ENCODE results near the gene SEC24B.
"Not testable (repeated sequence)": the region's sequence is repeated elsewhere in the genome, so short reads cannot be mapped to it uniquely, and the experiment has no call there.

Gene SEC24B

DNA sequence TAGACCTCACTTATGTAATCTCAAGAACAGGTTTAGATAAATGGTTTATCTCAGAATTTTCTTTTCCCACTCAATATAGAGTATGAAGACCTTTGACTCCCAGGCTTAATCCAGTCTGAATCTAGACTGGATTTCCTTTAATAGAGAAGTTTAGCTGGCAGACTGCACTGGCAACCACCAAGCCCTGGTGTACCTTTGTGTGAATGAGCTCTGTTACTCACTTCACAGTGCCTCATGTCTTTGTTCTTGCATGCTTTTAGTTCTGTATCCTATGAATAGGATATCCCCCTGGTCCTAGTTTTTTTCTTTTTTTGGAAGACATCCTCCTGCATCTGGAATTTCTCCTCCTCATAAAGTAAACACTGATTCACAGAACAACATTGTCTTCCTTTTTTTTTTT lies 73.3 kb downstream of the SEC24B start:
- no peak for DNase-seq (ENCODE audit: low read depth, low spot score)

DNA sequence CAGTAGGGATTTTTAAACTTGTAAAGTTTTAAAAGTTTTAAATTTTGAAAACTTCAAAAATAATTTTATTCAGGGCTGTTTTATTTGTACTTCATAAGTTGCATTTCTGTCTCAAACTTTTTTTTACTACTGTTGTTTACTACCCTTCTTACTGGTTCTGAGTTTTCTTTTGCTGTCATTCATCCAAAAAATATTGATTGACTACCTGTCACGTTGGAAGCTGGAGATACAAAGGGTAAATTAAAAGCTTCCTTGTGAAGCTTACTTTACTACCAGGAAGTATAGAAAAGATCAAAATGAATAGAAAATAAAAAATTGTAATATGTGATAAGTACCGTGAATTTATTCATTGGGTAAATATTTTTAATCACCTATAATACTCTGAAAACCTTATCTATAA lies 77.1 kb downstream of the SEC24B start:
- no peak for DNase-seq (ENCODE audit: low read depth, low spot score)

DNA sequence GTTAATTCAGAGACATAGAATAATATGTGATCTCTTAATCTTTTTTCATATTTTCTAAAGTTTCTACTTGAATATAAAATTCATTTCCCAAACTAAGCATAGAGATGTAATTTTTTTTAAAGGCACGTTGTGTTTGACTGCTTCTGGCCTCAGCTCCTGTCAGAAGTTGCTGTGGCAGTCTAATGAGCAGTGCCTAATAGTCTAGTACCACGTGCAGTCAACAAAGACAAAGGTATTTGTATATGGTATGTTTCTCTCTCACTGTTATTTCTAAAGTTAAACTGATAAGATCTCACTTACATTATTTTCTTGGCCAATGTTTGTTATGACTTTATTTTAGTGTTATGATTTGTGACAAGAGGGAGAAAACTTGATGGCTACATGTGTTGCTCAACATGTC lies 77.8 kb downstream of the SEC24B start:
- DNase-seq (ENCODE audit: low read depth, low spot score) = no peak

DNA sequence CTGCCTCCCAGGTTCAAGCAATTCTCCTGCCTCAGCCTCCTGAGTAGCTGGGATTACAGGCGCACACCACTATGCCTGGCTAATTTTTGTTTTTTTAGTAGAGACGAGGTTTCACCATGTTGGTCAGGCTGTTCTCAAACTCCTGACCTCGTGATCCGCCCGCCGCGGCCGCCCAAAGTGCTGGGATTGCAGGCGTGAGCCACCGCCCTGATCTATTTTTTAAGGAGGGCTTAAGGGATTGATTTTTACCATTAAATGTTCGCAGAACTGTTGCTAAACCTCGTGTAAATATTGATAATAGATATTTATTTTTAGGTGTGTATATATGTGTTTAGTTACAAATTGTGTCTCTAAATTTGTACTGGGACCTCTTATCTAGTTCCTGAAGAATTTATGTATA lies 79.8 kb downstream of the SEC24B start:
- not testable (repeated sequence) for DNase-seq (ENCODE audit: low read depth, low spot score)

DNA sequence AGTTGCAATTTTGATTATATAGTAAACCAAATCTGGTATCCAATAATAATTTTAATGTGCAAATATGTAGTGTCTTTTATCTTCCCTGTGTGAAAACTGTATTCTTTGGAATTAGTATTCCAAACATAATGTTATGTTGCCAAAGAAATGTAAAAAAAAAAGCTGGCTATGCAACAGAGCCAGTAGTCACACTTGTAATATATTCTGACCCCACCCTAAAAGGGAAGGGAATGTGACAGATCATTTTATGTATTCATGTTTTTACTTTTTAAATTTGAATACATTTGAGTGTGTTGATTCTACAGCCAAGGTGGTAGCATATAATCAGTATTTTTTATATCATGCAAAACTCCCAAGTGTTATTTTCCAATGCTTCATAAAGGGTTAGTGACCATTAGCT lies 98.6 kb downstream of the SEC24B start:
- DNase-seq (ENCODE audit: low read depth, low spot score) = no peak

DNA sequence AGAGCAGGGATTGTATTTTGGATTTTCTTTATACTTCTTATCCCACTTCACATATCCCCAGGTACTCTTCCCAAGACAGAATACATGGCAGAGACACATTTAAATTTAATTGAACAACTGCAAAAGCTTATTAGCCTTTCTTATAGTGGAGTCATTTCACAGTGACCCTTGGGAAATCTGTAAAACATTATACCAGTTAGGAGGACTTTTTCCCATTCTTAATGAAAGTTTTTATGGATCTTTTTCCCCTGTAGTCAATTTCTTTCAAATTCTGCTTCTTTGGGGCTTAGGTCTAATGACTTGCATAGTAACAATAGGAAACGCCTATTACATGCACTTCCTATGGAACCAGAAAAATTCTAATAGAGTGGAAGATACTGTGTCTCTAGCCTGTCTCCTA lies 111.8 kb downstream of the SEC24B start:
- DNase-seq (ENCODE audit: low read depth, low spot score) = no peak

DNA sequence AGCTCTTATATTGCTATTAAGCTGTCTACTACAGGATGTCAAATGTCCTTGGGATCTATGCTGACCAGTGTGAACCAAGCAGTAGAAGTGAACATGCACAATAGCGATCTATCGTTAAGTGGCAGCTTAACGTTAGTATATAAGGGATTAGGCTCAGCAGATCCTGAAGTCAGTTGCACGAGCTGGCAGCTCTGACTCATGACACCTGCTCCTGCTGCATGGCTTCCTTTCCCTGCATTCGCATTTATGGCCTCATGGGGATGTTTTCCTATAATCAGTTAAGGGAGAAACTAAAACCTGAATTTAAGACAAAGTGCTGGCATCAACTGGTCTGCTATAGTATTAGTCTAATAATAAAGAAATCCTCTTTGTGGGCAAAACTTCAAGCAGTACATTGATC lies 113.8 kb downstream of the SEC24B start:
- DNase-seq (ENCODE audit: low read depth, low spot score) = no peak

DNA sequence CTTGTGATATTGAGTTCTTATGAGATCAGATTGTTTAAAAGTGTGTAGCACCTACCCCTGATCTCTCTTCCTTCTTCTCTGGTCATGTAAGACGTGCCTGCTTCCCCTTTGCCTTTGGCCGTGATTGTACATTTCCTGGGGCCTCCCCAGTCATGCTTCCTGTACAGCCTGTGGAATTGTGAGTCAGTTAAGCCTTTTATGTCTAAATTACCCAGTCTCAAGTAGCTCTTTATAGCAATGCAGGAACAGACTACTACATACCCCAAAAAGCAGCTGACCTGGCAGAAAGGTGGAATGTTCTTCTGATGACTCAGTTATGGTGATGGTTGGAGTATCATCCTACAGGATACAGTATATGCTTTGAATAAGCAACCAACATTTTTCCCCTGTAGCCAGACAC lies 115.0 kb downstream of the SEC24B start:
- DNase-seq (ENCODE audit: low read depth, low spot score) = no peak

DNA sequence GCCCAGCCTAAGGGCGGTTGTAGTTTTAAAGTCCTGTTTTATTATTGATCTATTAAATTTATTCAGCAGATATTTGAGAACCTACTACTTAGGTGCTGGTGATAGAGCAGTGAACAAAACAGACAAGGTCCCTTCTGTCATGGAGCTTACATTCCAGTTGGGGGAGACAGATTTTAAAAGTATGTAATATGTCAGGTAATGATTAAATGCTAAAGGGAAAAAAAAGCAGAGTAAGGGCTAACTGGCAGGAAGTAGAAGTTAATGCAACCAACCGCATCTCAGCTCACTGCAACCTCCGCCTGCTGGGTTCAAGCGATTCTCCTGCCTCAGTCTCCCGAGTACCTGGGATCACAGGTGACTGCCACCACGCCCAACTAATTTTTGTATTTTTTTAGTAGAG lies 118.6 kb downstream of the SEC24B start:
- DNase-seq (ENCODE audit: low read depth, low spot score) = no peak

DNA sequence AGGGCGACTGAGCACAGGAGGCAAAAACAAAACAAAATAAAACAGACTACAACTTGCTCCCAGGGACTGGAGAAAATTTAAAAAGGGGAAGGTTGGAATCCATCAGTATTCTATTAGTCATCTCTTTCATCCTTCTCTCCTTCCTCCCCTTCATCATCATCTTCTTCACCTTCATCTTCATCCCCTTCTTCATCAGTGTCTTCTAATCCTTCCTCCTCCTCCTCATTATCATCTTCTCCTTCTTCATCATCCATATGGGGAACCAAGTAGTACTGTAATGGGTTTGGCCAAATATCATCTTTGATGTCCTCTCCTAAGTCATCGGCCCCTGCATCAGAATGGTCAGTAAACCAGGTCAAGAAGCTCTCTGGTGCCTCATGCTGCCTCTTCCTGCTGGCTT lies 119.5 kb downstream of the SEC24B start:
- no peak for DNase-seq (ENCODE audit: low read depth, low spot score)

DNA sequence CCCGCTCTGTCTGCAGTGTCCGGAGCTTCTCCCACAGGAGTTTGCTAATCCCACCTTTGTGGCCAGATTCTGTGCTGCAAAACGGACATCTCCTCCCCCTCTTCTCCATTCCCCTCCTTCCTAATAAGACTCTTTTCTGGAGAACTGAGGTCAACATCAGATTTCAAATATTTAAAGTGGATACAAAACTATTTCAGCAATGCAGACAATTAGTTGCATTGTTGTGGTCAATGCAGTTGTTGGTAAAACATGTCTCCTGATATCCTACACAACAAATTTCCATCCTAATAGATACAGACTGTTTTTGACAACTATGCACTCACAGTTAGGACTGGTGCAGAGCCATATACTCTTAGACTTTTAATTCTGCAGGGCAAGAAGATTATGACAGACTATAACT lies 121.4 kb downstream of the SEC24B start:
- DNase-seq (ENCODE audit: low read depth, low spot score) = no peak

DNA sequence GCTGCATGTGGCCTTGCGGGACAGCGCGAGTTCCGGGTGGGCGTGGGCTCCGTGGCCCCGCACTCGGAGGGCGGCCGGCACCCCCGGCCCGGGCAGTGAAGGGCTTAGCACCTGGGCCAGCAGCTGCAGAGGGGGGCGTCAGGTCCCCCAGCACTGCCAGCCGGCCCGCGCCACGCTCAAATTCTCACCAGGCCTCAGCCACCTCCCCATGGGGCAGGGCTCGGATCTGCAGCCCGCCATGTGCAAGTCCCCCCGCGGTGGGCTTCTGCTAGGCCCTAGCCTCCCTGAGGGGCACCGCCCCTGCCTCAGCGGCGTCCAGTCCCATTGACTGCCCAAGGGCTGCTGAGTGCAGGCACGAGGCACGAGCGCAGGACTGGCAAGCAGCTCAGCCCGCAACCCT lies 123.8 kb downstream of the SEC24B start:
- DNase-seq (ENCODE audit: low read depth, low spot score) = no peak

DNA sequence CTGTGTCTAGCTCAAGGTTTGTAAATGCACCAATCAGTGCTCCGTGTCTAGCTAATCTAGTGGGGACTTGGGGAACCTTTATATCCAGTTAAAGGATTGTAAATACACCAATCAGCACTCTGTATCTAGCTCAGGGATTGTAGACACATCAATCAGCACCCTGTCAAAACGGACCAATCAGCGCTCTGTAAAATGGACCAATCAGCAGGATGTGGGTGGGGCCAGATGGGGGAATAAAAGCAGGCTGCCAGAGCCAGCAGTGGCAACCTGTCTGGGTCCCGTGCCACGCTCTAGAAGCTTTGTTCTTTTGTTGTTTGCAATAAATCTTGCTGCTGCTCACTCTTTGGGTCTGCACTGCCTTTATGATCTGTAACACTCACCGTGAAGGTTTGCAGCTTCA lies 124.5 kb downstream of the SEC24B start:
- not testable (repeated sequence) for DNase-seq (ENCODE audit: low read depth, low spot score)

DNA sequence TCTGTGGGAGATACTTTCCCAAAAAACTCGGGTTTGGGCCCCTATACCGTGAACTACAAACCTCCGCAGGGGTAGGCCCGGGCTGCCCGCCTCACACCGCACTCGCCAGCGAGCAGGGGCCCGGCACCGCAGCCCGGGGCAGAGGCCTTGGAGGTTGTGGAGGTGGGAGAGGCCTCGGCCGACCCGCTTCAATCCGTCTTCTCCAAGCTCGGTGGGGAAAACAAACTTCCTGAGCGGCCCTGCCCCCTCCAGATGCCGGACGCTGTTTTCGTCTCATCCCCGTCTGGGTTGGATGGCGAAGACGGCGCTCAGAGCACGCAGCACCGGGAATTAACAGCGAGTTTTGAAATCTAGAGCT lies 126.0 kb downstream of the SEC24B start:
- DNase-seq (ENCODE audit: low read depth, low spot score) = peak; percentile 12

DNA sequence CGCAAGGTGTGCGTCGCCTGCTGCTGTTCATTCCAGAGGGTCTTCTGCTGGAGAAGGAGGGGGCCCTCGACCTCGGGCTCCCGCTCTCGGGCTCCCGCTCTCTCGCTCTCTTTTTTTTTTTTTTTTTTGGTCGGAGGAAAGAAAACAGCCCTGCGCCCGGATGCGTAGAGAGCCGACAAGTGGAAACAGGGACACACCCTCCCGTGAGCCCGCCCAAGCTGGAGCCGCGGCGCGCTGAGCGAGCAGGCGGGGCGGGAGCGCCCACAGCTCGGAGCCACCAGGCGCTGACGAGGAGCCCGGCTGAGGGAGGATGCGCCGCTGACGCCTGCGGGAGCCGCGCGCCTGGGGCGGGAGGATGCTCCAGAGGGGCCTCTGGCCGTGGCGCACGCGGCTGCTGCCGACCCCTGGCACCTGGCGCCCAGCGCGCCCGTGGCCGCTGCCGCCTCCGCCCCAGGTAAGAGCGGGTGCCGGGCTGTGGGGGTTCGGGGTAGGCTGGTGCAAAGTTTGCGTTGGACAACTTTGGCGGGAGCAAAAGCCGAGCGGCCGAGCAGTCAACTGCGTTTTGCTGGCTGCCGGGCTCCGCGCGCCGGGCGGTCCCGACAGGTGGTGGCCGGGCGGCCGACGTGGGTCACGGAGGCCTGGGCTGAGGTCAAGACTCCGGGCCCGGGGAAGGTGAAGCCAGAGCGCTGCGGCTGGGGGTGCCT lies 126.5 kb downstream of the SEC24B start, which contains the start of gene MCUB:
Gene MCUB (plus strand): TSS at position 264 of the 704 bp plus-strand sequence. CDS start 92 bp downstream, at position 356.
- DNase-seq (ENCODE audit: low read depth, low spot score) = peak; percentile 35

DNA sequence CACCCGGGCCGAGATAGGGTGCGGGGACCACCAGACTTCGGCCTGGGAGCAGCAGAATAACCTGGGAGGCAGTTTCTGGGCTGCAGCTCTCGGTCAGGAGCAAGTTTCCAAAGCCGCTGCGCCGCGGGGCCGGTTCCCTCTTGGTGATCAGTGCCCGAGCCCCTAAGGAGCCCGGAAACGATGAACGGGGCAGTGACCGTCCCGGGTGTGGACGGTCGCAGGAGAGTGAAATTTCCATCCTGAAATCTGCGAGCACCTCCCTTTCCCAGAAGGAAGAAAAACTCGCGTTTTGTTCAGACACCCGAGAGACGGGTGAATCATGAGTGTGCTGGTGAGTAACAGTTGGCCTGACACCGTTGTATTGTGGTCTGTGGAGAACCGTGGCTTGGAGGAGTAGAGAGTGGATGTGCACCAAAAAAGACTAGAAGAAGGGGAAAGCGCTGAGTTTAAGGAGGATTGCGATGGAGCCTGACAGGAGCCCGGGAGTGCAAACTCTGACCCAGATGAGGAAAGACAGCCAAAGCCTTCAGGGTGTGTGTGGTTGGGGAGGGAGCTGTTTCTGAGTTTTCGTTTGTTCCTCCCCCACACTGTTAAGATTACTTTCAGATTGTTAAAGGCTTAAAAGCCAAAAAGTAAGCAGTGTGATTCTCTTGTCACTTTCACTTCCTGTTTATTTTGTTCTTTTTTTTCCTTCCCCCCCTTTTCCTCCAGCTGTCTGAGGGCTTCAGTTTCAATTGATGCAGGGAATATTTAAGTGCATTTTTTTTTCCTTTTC lies 127.3 kb downstream of the SEC24B start:
- DNase-seq (ENCODE audit: low read depth, low spot score) = peak; percentile 12

DNA sequence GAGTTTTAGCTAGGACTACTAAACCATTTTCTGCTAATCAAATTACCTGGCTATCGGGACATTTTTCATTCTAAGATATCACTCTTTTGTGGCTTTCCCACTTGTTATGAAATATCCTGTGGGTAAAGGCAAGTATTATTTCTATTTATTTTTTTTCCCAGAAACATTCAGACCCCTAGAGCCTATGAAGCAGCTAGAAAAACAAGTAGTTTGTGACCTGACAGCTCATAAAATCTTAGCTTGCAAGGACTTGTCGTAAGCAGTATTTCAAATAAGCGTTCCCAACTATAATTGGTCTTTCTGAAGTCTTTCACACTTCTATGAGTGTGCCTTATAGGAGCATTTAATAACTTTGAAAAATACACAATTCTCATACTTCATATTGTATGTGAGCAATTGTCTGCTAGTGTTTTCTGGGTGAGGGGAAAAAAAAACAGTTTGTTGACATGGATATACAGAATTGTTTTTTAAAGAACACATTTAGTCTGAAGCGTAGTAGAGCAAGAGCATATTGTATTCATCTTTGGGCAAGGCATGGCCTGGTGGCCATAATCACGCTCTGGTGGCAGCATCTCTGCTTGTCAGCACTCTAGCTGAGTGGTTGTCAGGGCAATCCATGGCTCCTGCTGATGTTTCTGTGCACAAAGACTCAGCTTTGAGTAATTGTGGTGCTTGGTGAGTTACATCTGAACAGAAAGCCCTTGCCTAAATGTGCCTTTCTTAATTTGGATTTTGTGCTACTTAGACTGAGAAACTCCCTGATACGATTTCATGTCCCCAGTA lies 129.0 kb downstream of the SEC24B start:
- no peak for DNase-seq (ENCODE audit: low read depth, low spot score)

DNA sequence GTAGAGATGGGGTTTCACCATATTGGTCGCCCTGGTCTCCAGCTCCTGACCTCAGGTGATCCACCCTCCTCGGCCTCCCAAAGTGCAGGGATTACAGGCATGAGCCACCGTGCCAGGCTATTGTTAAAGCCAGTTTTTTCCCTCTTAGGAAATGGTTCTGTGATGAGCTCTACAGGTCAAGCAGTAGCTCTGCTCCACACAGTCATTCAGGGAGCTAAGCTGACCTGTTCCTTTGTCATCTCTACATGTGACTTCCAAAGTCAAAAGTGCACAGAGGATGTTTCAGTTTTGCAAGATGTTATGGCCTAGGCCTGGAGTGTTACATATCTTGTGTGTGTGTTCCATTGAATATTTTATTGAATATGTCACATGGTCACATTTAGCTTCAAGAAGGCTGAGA lies 137.9 kb downstream of the SEC24B start:
- DNase-seq (ENCODE audit: low read depth, low spot score) = no peak

DNA sequence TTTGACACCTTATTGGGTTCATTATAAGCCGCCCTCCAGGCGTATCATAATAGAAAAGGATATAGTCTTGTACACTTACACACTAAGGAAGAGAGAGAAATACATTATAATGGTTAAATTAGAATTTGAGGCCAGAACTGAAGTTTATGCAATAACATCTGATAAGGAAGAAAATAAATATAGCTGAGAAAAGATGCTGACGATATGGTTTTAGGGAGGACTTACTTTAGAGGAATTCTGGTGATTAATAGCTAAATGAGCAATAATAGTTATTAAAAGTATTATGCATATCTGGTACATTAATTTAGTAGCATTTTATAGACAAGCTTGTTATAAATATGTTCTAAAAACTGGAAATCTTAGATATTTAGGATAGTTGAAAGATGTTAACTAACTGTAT lies 138.5 kb downstream of the SEC24B start:
- no peak for DNase-seq (ENCODE audit: low read depth, low spot score)

DNA sequence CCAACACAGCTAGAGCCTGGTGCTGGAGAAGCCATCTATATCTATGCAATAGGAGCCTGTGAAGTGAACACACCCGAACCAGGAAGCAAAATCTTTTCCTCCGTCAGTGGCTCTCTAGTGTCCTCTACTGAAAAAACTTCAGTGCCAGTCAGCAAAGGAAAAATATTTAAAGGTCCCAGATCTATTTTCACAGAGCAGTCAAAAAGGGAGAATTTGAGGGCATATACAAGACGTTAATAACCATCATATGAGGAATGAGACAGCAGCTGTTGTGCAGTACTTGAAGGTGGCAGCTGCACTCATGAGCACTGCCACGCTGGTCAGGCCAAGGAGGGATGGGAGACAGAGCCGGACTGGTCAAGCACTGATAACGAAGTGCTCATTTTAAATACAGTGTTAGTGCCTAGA lies 140.8 kb downstream of the SEC24B start:
- no peak for DNase-seq (ENCODE audit: low read depth, low spot score)

DNA sequence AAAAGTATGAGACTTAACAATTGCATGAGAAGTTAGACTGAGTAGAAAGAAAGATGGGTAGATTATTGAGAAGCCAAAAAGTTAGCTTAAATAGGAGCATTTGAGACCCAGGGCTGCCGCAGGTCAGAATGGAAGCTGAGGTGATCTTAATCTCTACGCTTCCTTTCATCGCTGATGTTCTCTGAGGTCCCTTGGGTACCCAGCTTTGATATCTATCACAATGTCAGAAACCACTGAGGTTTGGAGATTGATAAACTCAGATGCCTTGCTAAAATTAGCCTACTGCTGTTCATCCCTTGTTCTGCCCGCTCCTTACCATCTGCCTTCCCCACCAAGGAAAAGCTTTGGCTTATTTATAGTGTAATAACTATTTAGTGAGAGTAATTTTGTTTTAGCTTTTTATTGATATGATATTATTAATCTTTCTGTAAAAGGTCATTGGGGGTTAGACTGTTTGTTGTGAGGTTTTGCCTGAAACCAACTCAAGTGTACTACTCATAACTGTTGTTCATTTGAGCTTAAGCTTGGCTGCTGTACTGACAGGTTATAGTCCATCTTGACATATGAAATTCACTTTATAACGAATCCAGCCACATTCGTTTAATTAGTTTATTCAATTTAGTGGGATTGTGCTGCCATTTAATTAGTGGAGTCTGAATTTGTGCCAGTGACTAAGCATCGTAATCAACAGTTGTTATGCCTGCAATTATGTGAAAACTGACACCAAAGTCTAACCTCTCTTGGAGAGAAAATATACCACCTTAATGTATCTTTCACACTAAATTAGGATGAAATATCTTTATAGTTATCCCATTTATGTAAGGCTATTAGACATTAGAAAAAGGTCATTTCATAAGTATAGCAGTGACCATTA lies 141.6 kb downstream of the SEC24B start:
- no peak for DNase-seq (ENCODE audit: low read depth, low spot score)

DNA sequence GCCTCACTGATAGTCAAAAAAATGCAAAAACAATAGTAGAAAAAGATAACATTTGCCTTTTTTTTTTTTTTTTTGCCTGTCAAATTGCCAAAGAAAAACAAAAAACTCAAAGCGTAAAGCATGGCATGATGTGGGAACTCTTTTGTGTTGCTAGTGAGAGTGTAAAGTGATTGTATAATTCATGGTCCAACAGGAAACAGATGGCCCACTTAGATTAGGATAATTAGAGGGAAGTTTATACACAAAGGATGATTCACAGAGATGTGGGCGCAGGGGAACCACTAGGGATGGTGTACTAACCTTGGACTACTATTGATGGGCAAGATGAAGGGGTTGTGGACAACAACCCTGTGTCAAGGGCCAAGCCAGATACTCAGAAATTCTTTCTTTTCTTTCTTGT lies 142.8 kb downstream of the SEC24B start:
- no peak for DNase-seq (ENCODE audit: low read depth, low spot score)
